ENCODE data around the gene HSPA13. TPM values are rescaled to one million over a fixed set of nuclear protein-coding genes. Genes with fewer than 3 reads are reported as not detected.

The HSPA13 gene
- total and polyA plus RNA-seq, 2 donors (not counting 1 experiment from before 2014, with no cell fraction given): 7.6 to 19.1 TPM

GRCh38 chr21:14405225-14405624, 22.3 kb upstream of the HSPA13 start:
- H3K79me2 ChIP-seq (ENCODE audit: control insufficient read depth, insufficient read depth, low read length): no peaks in the 10 kb centered on the region
- CTCF ChIA-PET: interaction anchor here (0.9 to 2.8 kb wide), 3 partner anchors 15 to 333 kb away, joined by 3 to 10 read pairs (median 3); no protein-coding TSS in a partner anchor
- H3K4me1 ChIP-seq (ENCODE audit: control insufficient read depth in 2 of 2, insufficient read depth in 2 of 2, low read length in 2 of 2): no peaks in the 10 kb centered on the region
- intact Hi-C loops (cut with micrococcal nuclease): no loop called here
- no peak overlapping the region for H3K9ac ChIP-seq (ENCODE audit: low read length)
- H4K20me1 ChIP-seq (ENCODE audit: control insufficient read depth, insufficient read depth, low read length, poor library complexity, severe bottlenecking): no peaks in the 10 kb centered on the region
- no peak overlapping the region for H3K4me3 ChIP-seq (ENCODE audit: control extremely low read depth in 1 of 5, extremely low read depth in 1 of 5, insufficient read depth in 1 of 5, low read depth in 2 of 5, low read length in 4 of 5)
- Mint-ChIP-seq H3K9me3 (ENCODE audit: insufficient read depth) (no peaks in the 10 kb centered on the region), H3K27ac (no peak overlapping the region), H3K4me1 (peaks cover 1% of the 10 kb centered on the region), H3K4me3 (no peak overlapping the region), H3K27me3 (no peaks in the 10 kb centered on the region)
- no peak overlapping the region for H3K27ac ChIP-seq (ENCODE audit: low read length in 2 of 2)
- H3K9me3 ChIP-seq (ENCODE audit: control extremely low read depth in 1 of 3, control insufficient read depth in 2 of 3, insufficient read depth in 1 of 3, low read length in 2 of 3): no peaks in the 10 kb centered on the region
- H3K27me3 ChIP-seq (replicated peaks in 1 of 4; ENCODE audit: control extremely low read depth in 1 of 4, control insufficient read depth in 3 of 4, insufficient read depth in 4 of 4, low read length in 3 of 4): no peaks in the 10 kb centered on the region
- TF ChIP-seq CTCF (IDR thresholded peaks at IDR 0.05) (no peak), EZH2 (IDR thresholded peaks at IDR 0.05; ENCODE audit: borderline replicate concordance, insufficient read depth, low read depth, low read length, poor library complexity, severe bottlenecking) (no peak)
- POLR2A ChIA-PET: no interaction called here
- H3K36me3 ChIP-seq (replicated peaks in 1 of 2; ENCODE audit: control extremely low read depth in 1 of 2, control insufficient read depth in 1 of 2, extremely low read depth in 1 of 2, insufficient read depth in 2 of 2, low read length in 1 of 2): no peaks in the 10 kb centered on the region
- H3K4me2 ChIP-seq (replicated peaks; ENCODE audit: low read depth, low read length, poor library complexity, severe bottlenecking): no peak overlapping the region
- H2AFZ ChIP-seq (ENCODE audit: insufficient read depth, low read depth, low read length, poor library complexity, severe bottlenecking): no peak overlapping the region
- ATAC-seq (ENCODE audit: low read depth) (no peak), DNase-seq (no peak)
- no CpG with 5 or more reads among the region's 1 CpG for WGBS (ENCODE audit: insufficient coverage)

GRCh38 chr21:14403681-14404318, 20.9 kb upstream of the HSPA13 start:
- H3K27me3 ChIP-seq (replicated peaks in 1 of 4; ENCODE audit: control extremely low read depth in 1 of 4, control insufficient read depth in 3 of 4, insufficient read depth in 4 of 4, low read length in 3 of 4): no peaks in the 10 kb centered on the region
- H3K4me1 ChIP-seq (ENCODE audit: control insufficient read depth in 2 of 2, insufficient read depth in 2 of 2, low read length in 2 of 2): no peaks in the 10 kb centered on the region
- CTCF ChIA-PET: interaction anchor here (0.7 to 2.3 kb wide), 18 partner anchors 9 to 1188 kb away, joined by 3 to 26 read pairs (median 4); no protein-coding TSS in a partner anchor
- intact Hi-C loops (cut with micrococcal nuclease): loop anchor here (1.0 to 2.0 kb wide), 4 partner anchors 335 to 1080 kb away; no protein-coding TSS in a partner anchor
- H3K9ac ChIP-seq (ENCODE audit: low read length): no peak overlapping the region
- Mint-ChIP-seq H3K27me3 (no peaks in the 10 kb centered on the region), H3K4me1 (peaks cover 1% of the 10 kb centered on the region), H3K27ac (no peak overlapping the region), H3K4me3 (no peak overlapping the region), H3K9me3 (ENCODE audit: insufficient read depth) (peaks cover 4% of the 10 kb centered on the region)
- WGBS (ENCODE audit: insufficient coverage): no CpG with 5 or more reads among the region's 1 CpG
- H2AFZ ChIP-seq (ENCODE audit: insufficient read depth, low read depth, low read length, poor library complexity, severe bottlenecking): no peak overlapping the region
- DNase-seq: peak; percentile 64
- no peak overlapping the region for H3K27ac ChIP-seq (ENCODE audit: low read length in 2 of 2)
- H3K79me2 ChIP-seq (ENCODE audit: control insufficient read depth, insufficient read depth, low read length): no peaks in the 10 kb centered on the region
- TF ChIP-seq EZH2 (IDR thresholded peaks at IDR 0.05; ENCODE audit: borderline replicate concordance, insufficient read depth, low read depth, low read length, poor library complexity, severe bottlenecking) (no peak), CTCF (IDR thresholded peaks at IDR 0.05) (peak; percentile 78)
- POLR2A ChIA-PET: no interaction called here
- no peak overlapping the region for H3K4me3 ChIP-seq (ENCODE audit: control extremely low read depth in 1 of 5, extremely low read depth in 1 of 5, insufficient read depth in 1 of 5, low read depth in 2 of 5, low read length in 4 of 5)
- ATAC-seq (ENCODE audit: low read depth): peak; percentile 51
- no peaks in the 10 kb centered on the region for H4K20me1 ChIP-seq (ENCODE audit: control insufficient read depth, insufficient read depth, low read length, poor library complexity, severe bottlenecking)
- no peaks in the 10 kb centered on the region for H3K36me3 ChIP-seq (replicated peaks in 1 of 2; ENCODE audit: control extremely low read depth in 1 of 2, control insufficient read depth in 1 of 2, extremely low read depth in 1 of 2, insufficient read depth in 2 of 2, low read length in 1 of 2)
- no peak overlapping the region for H3K4me2 ChIP-seq (replicated peaks; ENCODE audit: low read depth, low read length, poor library complexity, severe bottlenecking)
- peaks cover 0 to 3% (median 0%) of the 10 kb centered on the region in 3 donors for H3K9me3 ChIP-seq (ENCODE audit: control extremely low read depth in 1 of 3, control insufficient read depth in 2 of 3, insufficient read depth in 1 of 3, low read length in 2 of 3)
